Heart right ventricle (tissue), 16 donors: Measurements from ENCODE around the gene KLHL12. TPM values are rescaled to one million over a fixed set of nuclear protein-coding genes. Genes with fewer than 3 reads are reported as not detected.
A peak's percentile ranks its signal among the peaks of the same experiment; 100 is the strongest.

Source experiments
- ATAC-seq, 8 donors: fragments of 200-7000 bp; cut with Tn5 transposase; one replicate each; pipeline ENCODE4 v1.9.1; 2020; ENCODE audit warnings: mild to moderate bottlenecking in 8 of 8, moderate library complexity in 8 of 8, moderate number of reproducible peaks in 1 of 8
- DNase-seq, 2 donors: peaks; one replicate each; pipeline ENCODE4 v3.0.0-alpha.2; 2020
- H3K27ac ChIP-seq, 10 donors: fragments of 200-600 bp; sonication (generic) in 2 of 10; one replicate each; pipeline versions ENCODE4 v1.5.0 to v1.8.0; 2020 to 2022; ENCODE audit warnings: mild to moderate bottlenecking in 3 of 10
- H3K27me3 ChIP-seq, 7 donors: fragments of 200-600 bp; one replicate each; pipeline ENCODE4 v1.8.0; 2021 to 2022; ENCODE audit warnings: mild to moderate bottlenecking in 2 of 7
- H3K36me3 ChIP-seq, 9 donors: fragments of 200-600 bp; sonication (generic) in 1 of 9; one replicate each; pipeline versions ENCODE4 v1.5.0 to v1.8.0; 2020 to 2022; ENCODE audit warnings: mild to moderate bottlenecking in 2 of 9
- H3K4me1 ChIP-seq, 9 donors: fragments of 200-600 bp; sonication (generic) in 1 of 9; one replicate each; pipeline versions ENCODE4 v1.5.0 to v1.8.0; 2020 to 2022; ENCODE audit warnings: mild to moderate bottlenecking in 4 of 9
- H3K4me3 ChIP-seq, 10 donors: fragments of 200-600 bp; sonication (generic) in 2 of 10; one replicate each; pipeline versions ENCODE4 v1.5.0 to v1.8.0; 2020 to 2022; ENCODE audit warnings: mild to moderate bottlenecking in 7 of 10, moderate library complexity in 2 of 10
- H3K9me3 ChIP-seq, 11 donors: fragments of 200-600 bp in 10 of 11; sonication (generic) in 2 of 11; one replicate each; pipeline versions ENCODE4 v1.5.0 to v1.8.0; 2013 to 2022; ENCODE audit warnings: mild to moderate bottlenecking in 2 of 11, control low read depth in 1 of 11, moderate library complexity in 1 of 11
- CTCF ChIP-seq, 9 donors: fragments of 200-600 bp; sonication (generic) in 2 of 9; IDR thresholded peaks; one replicate each; pipeline versions ENCODE4 v1.5.0 to v1.8.0; 2021 to 2022; ENCODE audit warnings: antibody characterized with exemption in 9 of 9, mild to moderate bottlenecking in 5 of 9, moderate library complexity in 1 of 9
- WGBS, 2 donors: extraction: QIAGEN DNeasy Blood & Tissue Kit; methylation state at CpG; one replicate each; pipeline ENCODE4 v1.1.7; 2013; ENCODE audit warnings: inconsistent platforms in 1 of 2; 5-methylcytosine and 5-hydroxymethylcytosine counted together
- intact Hi-C, 10 donors: fragments of 100-400 bp; cut with DNase I; formaldehyde crosslinking; loops; one replicate each; pipeline versions ENCODE4 v1.11.1 to v1.14.2; 2022
- polyA plus RNA-seq, 2 donors: library from polyadenylated mRNA; stranded (reverse); fragments of 200-250 nt; gene quantifications; one replicate each; pipeline ENCODE4 v1.2.3, GENCODE V29; 2013
- total RNA-seq, 10 donors: library from RNA; stranded (reverse); fragmentation: NEBNext Ultra II Directional in 3 of 10; extraction: Animal tissue kit (Norgen Biotek cat#: 25700) in 3 of 10; gene quantifications; one replicate each; pipeline versions ENCODE4 v1.2.1 to v1.2.4, GENCODE V29; 2021 to 2023
- donor health status: Arrhythmogenic right ventricular cardiomyopathy.
- donor health status: ischemic (EF 13 %, LVEDD 7.1; RV severe dilation, severe dysfunction).
- donor health status: healthy with polysubstance abuse.
- donor health status: DM: no; HTN: yes; CAD: no.
- donor health status: DM: no; HTN: no; CAD: no.
- donor health status: ischemic (EF 25% LVEDD 6.9; RV normal size, moderate dysfunction).
- donor health status: ischemic (EF 25% LVEDD 5.7; RV mildly dilated, moderate dysfunction).
- donor health status: healthy.
- donor health status: DM: yes; HTN: yes; CAD: no.
- donor health status: Ischemic cardiomyopathy.
- donor health status: ischemic (EF 35%, LVEDD 5.7; RV mildly dilated, moderate dysfunction).
- donor health status: nonischemic (EF 11% LVEDD 7.7; RV severe dilation, severe dysfunction).
- donor health status: DM: yes; HTN: yes; CAD: no.
- donor health status: PGD.
- donor health status: ischemic (EF 29% LVEDD 5.4; RV normal size, mild dysfunction).
- donor health status: nonischemic (EF 23%, LVEDD 6.1; RV moderate dilation, normal function).

Gene KLHL12
- total and polyA plus RNA-seq, 12 donors = 9.8 to 31.5 (median 22.2) TPM

- intact Hi-C loops = loop anchor here in 1 of 10 donors (10.0 kb wide), 1 partner anchor 53 kb away; the partner anchor contains the start of gene TMEM183A
- no peaks in the 10 kb centered on the region for H3K27me3 ChIP-seq
- H3K9me3 ChIP-seq = no peaks in the 10 kb centered on the region
- peaks cover 0 to 58% (median 21%) of the 10 kb centered on the region in 9 donors for H3K36me3 ChIP-seq
- no peak overlapping the region for H3K4me3 ChIP-seq
- TF ChIP-seq CTCF (IDR thresholded peaks at IDR 0.05) = no peak
- H3K27ac ChIP-seq = peak overlapping the region in 1 of 10 donors; percentile 91
- 42 to 60% methylated on average over 2 of the region's 2 CpGs for WGBS, 2 donors
- peaks cover 10 to 59% (median 54%) of the 10 kb centered on the region in 9 donors for H3K4me1 ChIP-seq
- no peak for DNase-seq
- no peak for ATAC-seq
These were observed 24.4 kb upstream of the KLHL12 start for GRCh38 chr1:202951437-202951836.

GRCh38 chr1:202945483-202945882 is 18.4 kb upstream of the KLHL12 start:
- ATAC-seq = no peak
- H3K27me3 ChIP-seq = no peaks in the 10 kb centered on the region
- DNase-seq = no peak
- TF ChIP-seq CTCF (IDR thresholded peaks at IDR 0.05) = no peak
- H3K9me3 ChIP-seq = no peaks in the 10 kb centered on the region
- H3K4me1 ChIP-seq = no peaks in the 10 kb centered on the region
- peaks cover 0 to 100% (median 71%) of the 10 kb centered on the region in 9 donors for H3K36me3 ChIP-seq
- H3K4me3 ChIP-seq = no peak overlapping the region
- intact Hi-C loops = no loop called here
- 96 to 100% methylated on average over 2 of the region's 2 CpGs for WGBS, 2 donors
- H3K27ac ChIP-seq = no peak overlapping the region

- H3K27me3 ChIP-seq = no peaks in the 10 kb centered on the region
- no peak for TF ChIP-seq CTCF (IDR thresholded peaks at IDR 0.05)
- ATAC-seq = no peak
- H3K36me3 ChIP-seq = peaks cover 0 to 100% (median 73%) of the 10 kb centered on the region in 9 donors
- H3K4me3 ChIP-seq = no peak overlapping the region
- no peak for DNase-seq
- H3K27ac ChIP-seq = no peak overlapping the region
- 85 to 86% methylated on average over 5 of the region's 5 CpGs for WGBS, 2 donors
- no peaks in the 10 kb centered on the region for H3K4me1 ChIP-seq
- no peaks in the 10 kb centered on the region for H3K9me3 ChIP-seq
- intact Hi-C loops = no loop called here
These were observed 17.4 kb upstream of the KLHL12 start for GRCh38 chr1:202944438-202944921.

GRCh38 chr1:202942426-202942825 is 15.4 kb upstream of the KLHL12 start:
- DNase-seq = no peak
- H3K36me3 ChIP-seq = peaks cover 0 to 81% (median 59%) of the 10 kb centered on the region in 9 donors
- H3K4me1 ChIP-seq = no peaks in the 10 kb centered on the region
- WGBS, 2 donors = 85 to 89% methylated on average over 1 of the region's 1 CpG
- no peak for ATAC-seq
- no peak overlapping the region for H3K27ac ChIP-seq
- H3K27me3 ChIP-seq = no peaks in the 10 kb centered on the region
- intact Hi-C loops = no loop called here
- no peak overlapping the region for H3K4me3 ChIP-seq
- TF ChIP-seq CTCF (IDR thresholded peaks at IDR 0.05) = no peak
- H3K9me3 ChIP-seq = no peaks in the 10 kb centered on the region
